HUES6 (cell line): ENCODE data around the gene MACROH2A2.
"Not testable (repeated sequence)": the region's sequence is repeated elsewhere in the genome, so short reads cannot be mapped to it uniquely, and the experiment has no call there.

ENCODE experiments used
- H3K27ac ChIP-seq: 2 replicates; pipeline ENCODE4 v1.7.0; 2013; ENCODE audit warnings: low read depth, mild to moderate bottlenecking, low read length, inconsistent platforms
- H3K27me3 ChIP-seq: 2 replicates; pipeline ENCODE4 v1.6.1; 2013; ENCODE audit warnings: low read length; ENCODE audit not compliant: control insufficient read depth, insufficient read depth
- H3K36me3 ChIP-seq: 2 replicates; pipeline ENCODE4 v1.6.1; 2013; ENCODE audit warnings: low read length; ENCODE audit not compliant: control insufficient read depth, insufficient read depth
- H3K4me1 ChIP-seq: 2 replicates; pipeline ENCODE4 v1.6.1; 2013; ENCODE audit warnings: low read length; ENCODE audit not compliant: control insufficient read depth, insufficient read depth
- H3K4me3 ChIP-seq: 2 replicates; pipeline ENCODE4 v1.5.1; 2013; ENCODE audit warnings: low read depth, low read length
- H3K9ac ChIP-seq: one replicate; pipeline ENCODE4 v1.6.1; 2013; ENCODE audit warnings: mild to moderate bottlenecking, low read length
- H3K9me3 ChIP-seq: 2 replicates; pipeline ENCODE4 v1.6.1; 2013; ENCODE audit warnings: low read depth, low read length; ENCODE audit not compliant: control insufficient read depth, insufficient read depth

MACROH2A2 gene

GRCh38 chr10:70052462-70053217 lies at the start of gene MACROH2A2:
Gene MACROH2A2 (plus strand): TSS chr10:70052846. CDS start chr10:70075659, 22,813 bp downstream.
- Histone ChIP-seq H3K4me3 (peak within 1 kb of the TSS; percentile 72), H3K27me3 (peaks cover 48% of the 10 kb centered on the region), H3K9ac (peak within 1 kb of the TSS; percentile 89), H3K27ac (peak within 1 kb of the TSS; percentile 75; the same call in 1 of the 2 replicates), H3K9me3 (no peaks in the 10 kb centered on the region), H3K4me1 (peaks cover 31% of the 10 kb centered on the region), H3K36me3 (no peaks in the 10 kb centered on the region)

- Histone ChIP-seq H3K9me3 (peaks cover 3% of the 10 kb centered on the region; the same call in 1 of the 2 replicates), H3K4me3 (no peak overlapping the region), H3K4me1 (no peaks in the 10 kb centered on the region), H3K9ac (no peak overlapping the region), H3K27me3 (peaks cover 3% of the 10 kb centered on the region; the same call in 1 of the 2 replicates), H3K27ac (no peak overlapping the region), H3K36me3 (no peaks in the 10 kb centered on the region)
Observed at GRCh38 chr10:70007116-70007820, 45.4 kb upstream of the MACROH2A2 start.

GRCh38 chr10:70031215-70031614 lies 21.4 kb upstream of the MACROH2A2 start:
- Histone ChIP-seq H3K4me1 (no peaks in the 10 kb centered on the region), H3K9me3 (peaks cover 13% of the 10 kb centered on the region; the same call in 1 of the 2 replicates), H3K4me3 (no peak overlapping the region), H3K9ac (no peak overlapping the region), H3K36me3 (no peaks in the 10 kb centered on the region), H3K27ac (no peak overlapping the region), H3K27me3 (no peaks in the 10 kb centered on the region)

- H3K9ac ChIP-seq, result no peak overlapping the region
- no peak overlapping the region for H3K27ac ChIP-seq
- no peaks in the 10 kb centered on the region for H3K4me1 ChIP-seq
- no peaks in the 10 kb centered on the region for H3K36me3 ChIP-seq
- H3K9me3 ChIP-seq, result peaks cover 13% of the 10 kb centered on the region; the same call in 1 of the 2 replicates
- no peaks in the 10 kb centered on the region for H3K27me3 ChIP-seq
- H3K4me3 ChIP-seq, result no peak overlapping the region
Observed at GRCh38 chr10:70032667-70033289, 19.9 kb upstream of the MACROH2A2 start.

GRCh38 chr10:70034232-70034631 lies 18.4 kb upstream of the MACROH2A2 start:
- H3K27me3 ChIP-seq, result no peaks in the 10 kb centered on the region
- H3K27ac ChIP-seq, result no peak overlapping the region
- H3K4me3 ChIP-seq, result no peak overlapping the region
- H3K4me1 ChIP-seq, result no peaks in the 10 kb centered on the region
- peaks cover 18% of the 10 kb centered on the region for H3K9me3 ChIP-seq
- H3K9ac ChIP-seq, result no peak overlapping the region
- no peaks in the 10 kb centered on the region for H3K36me3 ChIP-seq

- H3K4me3 ChIP-seq, result no peak overlapping the region
- H3K9ac ChIP-seq, result no peak overlapping the region
- no peak overlapping the region for H3K27ac ChIP-seq
- no peaks in the 10 kb centered on the region for H3K4me1 ChIP-seq
- H3K27me3 ChIP-seq, result no peaks in the 10 kb centered on the region
- peaks cover 16% of the 10 kb centered on the region for H3K9me3 ChIP-seq
- no peaks in the 10 kb centered on the region for H3K36me3 ChIP-seq
Observed at GRCh38 chr10:70035531-70035930, 17.1 kb upstream of the MACROH2A2 start.

GRCh38 chr10:70038923-70039322 lies 13.7 kb upstream of the MACROH2A2 start:
- Histone ChIP-seq H3K4me3 (no peak overlapping the region), H3K27me3 (peaks cover 11% of the 10 kb centered on the region; the same call in 1 of the 2 replicates), H3K9me3 (peaks cover 20% of the 10 kb centered on the region), H3K9ac (no peak overlapping the region), H3K4me1 (peaks cover 6% of the 10 kb centered on the region; the same call in 1 of the 2 replicates), H3K27ac (no peak overlapping the region), H3K36me3 (no peaks in the 10 kb centered on the region)

- H3K4me3 ChIP-seq, result no peak overlapping the region; the same call in 1 of the 2 replicates
- H3K36me3 ChIP-seq, result no peaks in the 10 kb centered on the region
- H3K9ac ChIP-seq, result no peak overlapping the region
- H3K27me3 ChIP-seq, result peaks cover 11% of the 10 kb centered on the region; the same call in 1 of the 2 replicates
- H3K4me1 ChIP-seq, result peaks cover 6% of the 10 kb centered on the region; the same call in 1 of the 2 replicates
- H3K9me3 ChIP-seq, result peaks cover 20% of the 10 kb centered on the region
- no peak overlapping the region for H3K27ac ChIP-seq
Observed at GRCh38 chr10:70041016-70041415, 11.6 kb upstream of the MACROH2A2 start.

- H3K4me3 ChIP-seq, H3K36me3 ChIP-seq, H3K4me1 ChIP-seq, H3K27ac ChIP-seq, H3K9ac ChIP-seq: not testable (repeated sequence)
- peaks cover 11% of the 10 kb centered on the region; the same call in 1 of the 2 replicates for H3K27me3 ChIP-seq
- peaks cover 20% of the 10 kb centered on the region for H3K9me3 ChIP-seq
Observed at GRCh38 chr10:70041739-70042138, 10.9 kb upstream of the MACROH2A2 start.

- not testable (repeated sequence) for H3K4me3 ChIP-seq, H3K9ac ChIP-seq, H3K27ac ChIP-seq, H3K36me3 ChIP-seq, H3K9me3 ChIP-seq
- Histone ChIP-seq H3K4me1 (peaks cover 22% of the 10 kb centered on the region), H3K27me3 (peaks cover 32% of the 10 kb centered on the region)
Observed at GRCh38 chr10:70047066-70047465, 5.6 kb upstream of the MACROH2A2 start.
